Stimulated activated CD4-positive, alpha-beta T cell treated with anti-CD3 and anti-CD28 coated beads, Interleukin-1b, Interleukin-23, amount 100 ng/mL, for 24 hours (primary cell): ENCODE measurements around the gene TEKT4.
"Not testable (repeated sequence)": the region's sequence is repeated elsewhere in the genome, so short reads cannot be mapped to it uniquely, and the experiment has no call there.

Source experiments
- DNase-seq, 4 experiments: peaks; one replicate each; pipeline ENCODE4 v3.0.0-alpha.2; 2020; ENCODE audit warnings: low read depth in 4 of 4, low spot score in 1 of 4

Gene TEKT4

GRCh38 chr2:94875820-94876522 lies 4.7 kb downstream of the TEKT4 start:
- DNase-seq: no peak

GRCh38 chr2:94876523-94876863 lies 5.3 kb downstream of the TEKT4 start:
- no peak for DNase-seq

- DNase-seq: no peak
Measured at GRCh38 chr2:94877129-94877528, 5.9 kb downstream of the TEKT4 start.

- not testable (repeated sequence) for DNase-seq
Measured at GRCh38 chr2:94878575-94878974, 7.3 kb downstream of the TEKT4 start.

- DNase-seq: no peak
Measured at GRCh38 chr2:94879314-94879981, 8.2 kb downstream of the TEKT4 start.

- DNase-seq: no peak
Measured at GRCh38 chr2:94879982-94880377, 8.8 kb downstream of the TEKT4 start.

- no peak for DNase-seq
Measured at GRCh38 chr2:94880507-94880906, 9.3 kb downstream of the TEKT4 start.

GRCh38 chr2:94881070-94881469 lies 9.8 kb downstream of the TEKT4 start:
- DNase-seq: no peak

- DNase-seq: no peak
Measured at GRCh38 chr2:94890234-94890633, 19.0 kb downstream of the TEKT4 start.

- DNase-seq: not testable (repeated sequence)
Measured at GRCh38 chr2:94895273-94895672, 24.0 kb downstream of the TEKT4 start.

- DNase-seq: not testable (repeated sequence)
Measured at GRCh38 chr2:94906976-94907375, 35.7 kb downstream of the TEKT4 start.

- DNase-seq: no peak
Measured at GRCh38 chr2:94923196-94923595, 52.0 kb downstream of the TEKT4 start.

- DNase-seq: not testable (repeated sequence)
Measured at GRCh38 chr2:94924999-94925398, 53.8 kb downstream of the TEKT4 start.
